SW480 (cell line): ENCODE measurements around the gene KLF15.

Experiments
- DNase-seq: peaks from one replicate; pipeline ENCODE4 v3.0.0-alpha.2; 2016; ENCODE audit warnings: low spot score

KLF15 gene

DNA sequence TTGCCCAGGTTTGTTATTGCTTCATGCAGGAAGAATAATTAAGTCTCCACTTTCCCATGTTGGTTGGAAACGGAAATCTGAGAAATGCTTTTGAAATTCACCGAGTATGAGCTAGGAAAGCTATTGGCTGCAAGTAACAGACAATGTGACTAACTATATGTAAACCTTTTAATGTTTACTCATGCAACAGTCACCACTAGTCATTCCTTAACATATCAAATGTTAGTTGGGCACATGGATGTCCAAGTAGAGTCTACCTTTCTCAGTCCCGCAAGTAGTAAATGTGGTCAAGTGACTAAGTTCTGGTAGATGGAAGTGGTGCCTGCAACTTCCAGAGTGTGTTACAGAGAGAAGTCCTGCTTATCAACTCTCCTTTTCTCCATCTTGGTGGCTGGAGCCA, 52.5 kb downstream of the KLF15 start:
- DNase-seq, result no peak

DNA sequence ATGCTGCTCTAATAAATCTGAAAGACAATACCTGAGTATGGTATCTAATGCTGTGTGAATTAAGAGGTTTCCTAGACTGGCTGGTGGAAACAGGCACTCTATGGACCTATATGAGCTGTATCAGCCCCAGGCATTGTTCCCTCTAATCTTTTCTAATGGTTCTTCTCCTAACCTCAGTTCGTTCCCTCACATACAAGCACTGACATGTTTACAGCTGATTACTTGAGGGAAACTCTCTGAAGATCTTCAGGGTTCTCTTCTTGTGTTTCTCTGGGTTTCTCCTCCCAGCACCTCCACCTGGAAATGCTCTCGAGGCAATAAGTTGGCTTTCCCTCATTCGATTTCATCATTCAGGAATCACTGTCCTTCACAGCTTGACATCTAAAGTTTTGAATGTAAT, 52.9 kb downstream of the KLF15 start:
- no peak for DNase-seq

DNA sequence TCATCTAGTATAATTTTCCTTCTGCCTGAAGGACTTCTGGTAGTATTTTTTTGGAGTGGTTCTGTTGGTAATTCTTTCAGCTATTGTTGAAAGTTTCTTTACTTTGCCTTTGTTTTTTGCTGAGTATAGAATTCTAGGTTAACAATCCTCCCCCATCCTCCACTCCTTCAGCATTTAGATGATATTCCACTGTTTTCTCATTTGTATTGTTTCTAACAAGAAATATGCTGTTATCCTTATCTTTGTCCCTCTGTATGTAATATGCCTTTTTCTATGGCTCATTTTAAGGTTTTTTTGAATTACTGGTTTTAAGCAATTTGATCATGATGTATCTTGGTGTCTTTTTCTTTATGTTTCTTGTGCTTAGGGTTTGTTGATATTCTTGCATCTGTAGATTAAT, 53.9 kb downstream of the KLF15 start:
- DNase-seq, result no peak

DNA sequence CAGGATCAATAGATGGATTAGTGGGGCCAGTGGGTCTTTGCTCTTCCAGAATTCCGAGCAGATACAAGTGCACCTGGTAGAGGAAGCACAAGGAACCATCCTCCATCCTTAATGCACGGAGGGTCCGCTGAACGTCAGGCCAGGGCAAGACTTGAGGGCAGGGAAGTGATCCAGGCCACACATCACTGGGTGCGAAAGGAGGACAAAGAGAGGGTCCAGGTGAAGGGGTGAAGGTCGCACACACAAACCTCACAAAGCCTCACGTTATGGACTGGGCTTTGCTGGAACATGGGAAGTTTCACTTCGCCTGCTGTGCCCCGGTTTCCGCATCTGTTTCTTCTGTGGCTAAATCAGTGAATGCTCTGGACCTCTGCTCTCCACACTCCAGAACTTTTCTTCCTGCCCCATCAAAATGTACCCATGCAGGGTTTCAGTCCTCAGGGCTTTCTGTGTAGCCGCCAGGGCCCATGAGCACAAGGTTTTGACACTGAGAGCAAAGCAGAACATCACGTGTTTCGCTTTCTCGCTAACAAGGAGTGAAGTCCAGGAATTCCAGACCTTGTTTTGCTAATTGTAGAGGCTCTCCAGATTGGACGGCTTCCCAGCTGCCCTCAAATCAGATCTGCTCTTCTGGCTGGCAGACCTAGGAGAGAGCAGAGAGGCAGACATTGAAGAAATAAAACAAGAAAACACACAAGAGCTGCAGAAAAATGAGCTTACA, 56.3 kb downstream of the KLF15 start:
- DNase-seq, result no peak

DNA sequence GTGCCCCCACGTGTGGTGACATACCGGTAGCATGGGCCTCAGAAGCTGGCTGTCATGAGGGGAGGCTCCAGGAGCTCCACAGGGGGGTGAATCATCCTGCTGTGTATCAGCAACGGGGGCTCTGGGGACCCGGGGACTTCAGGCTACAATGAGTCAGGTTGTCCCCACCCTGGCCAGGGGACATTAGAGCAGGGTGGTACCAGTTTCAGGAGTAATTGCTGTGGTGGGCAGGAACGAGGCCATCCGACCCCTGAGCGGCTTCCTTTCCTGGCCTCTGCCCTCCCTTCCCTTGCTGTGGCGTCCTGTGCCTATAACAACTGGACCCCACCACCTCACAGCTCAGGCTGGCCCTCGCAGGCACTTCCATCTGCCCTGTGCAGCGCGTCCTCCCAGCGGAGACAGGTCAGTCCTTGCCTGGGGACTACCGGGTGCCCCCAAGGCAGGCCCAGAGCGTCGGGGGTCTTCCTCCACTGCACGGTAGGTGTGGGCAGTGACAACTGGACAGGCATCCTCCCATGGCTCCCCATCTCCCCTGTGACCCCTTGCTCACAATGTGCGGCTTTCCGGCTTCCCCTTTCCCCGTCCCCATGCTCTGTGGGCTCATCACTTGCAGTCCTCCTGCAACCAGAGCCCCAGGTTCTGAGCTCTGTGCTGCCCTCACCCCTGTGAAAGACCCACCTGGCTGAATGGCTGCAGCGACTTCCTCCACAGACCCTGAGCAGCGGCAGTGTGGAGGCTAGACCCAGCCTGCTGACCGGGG, 57.0 kb downstream of the KLF15 start:
- no peak for DNase-seq

DNA sequence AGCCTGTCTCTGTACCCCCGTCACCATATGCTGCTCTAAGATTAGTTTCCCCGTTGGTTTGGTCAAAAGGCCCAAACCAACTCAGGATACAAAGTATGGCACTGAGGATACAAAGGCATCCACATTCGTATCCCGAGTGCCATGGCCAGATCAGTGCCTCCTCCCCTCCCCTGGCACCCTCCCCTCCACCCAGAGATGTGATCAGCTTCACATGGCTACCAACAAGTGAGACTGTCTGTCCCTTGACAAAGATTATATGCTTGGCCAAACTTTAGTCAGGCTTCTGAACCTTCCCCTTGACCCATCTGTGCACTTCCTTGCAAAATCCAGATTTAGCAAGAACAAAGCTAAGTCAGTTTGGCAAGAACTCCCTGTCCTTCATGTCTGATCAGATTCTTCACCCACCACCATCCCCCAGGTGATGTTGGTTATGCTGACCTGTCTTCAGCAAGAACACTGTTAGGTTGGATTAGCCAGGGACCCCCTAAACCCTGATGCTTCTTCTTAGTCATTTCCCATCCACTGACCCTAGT, 61.7 kb downstream of the KLF15 start:
- no peak for DNase-seq

DNA sequence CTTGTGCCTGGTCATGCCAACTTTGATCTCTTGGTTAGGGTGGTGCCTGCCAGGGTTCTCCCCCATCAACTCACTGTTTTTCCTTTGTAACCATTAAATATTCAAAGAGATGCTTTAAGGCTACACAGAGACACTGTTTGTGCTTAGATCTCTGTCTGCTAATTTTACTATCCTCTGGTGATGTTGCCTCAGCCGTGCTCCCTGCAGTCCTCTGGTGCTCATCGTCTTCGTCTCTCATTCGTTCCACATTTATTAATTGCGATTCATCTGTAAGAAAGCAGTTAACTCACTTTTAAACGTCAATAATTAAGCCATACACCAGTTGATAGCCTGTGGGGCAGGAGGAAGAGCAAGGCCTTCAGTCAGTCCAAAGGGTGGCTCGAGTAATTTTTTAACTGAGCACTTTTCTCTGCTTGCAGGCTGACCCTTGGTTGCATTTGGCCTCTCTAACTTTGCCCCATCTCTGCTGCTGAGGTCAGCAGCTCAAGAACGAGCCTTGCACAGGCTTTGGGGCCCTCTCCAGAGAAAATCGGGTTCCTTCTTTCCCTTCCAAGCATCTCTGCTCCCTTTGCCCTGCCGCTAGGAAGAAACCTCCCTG, 62.9 kb downstream of the KLF15 start:
- DNase-seq, result no peak

DNA sequence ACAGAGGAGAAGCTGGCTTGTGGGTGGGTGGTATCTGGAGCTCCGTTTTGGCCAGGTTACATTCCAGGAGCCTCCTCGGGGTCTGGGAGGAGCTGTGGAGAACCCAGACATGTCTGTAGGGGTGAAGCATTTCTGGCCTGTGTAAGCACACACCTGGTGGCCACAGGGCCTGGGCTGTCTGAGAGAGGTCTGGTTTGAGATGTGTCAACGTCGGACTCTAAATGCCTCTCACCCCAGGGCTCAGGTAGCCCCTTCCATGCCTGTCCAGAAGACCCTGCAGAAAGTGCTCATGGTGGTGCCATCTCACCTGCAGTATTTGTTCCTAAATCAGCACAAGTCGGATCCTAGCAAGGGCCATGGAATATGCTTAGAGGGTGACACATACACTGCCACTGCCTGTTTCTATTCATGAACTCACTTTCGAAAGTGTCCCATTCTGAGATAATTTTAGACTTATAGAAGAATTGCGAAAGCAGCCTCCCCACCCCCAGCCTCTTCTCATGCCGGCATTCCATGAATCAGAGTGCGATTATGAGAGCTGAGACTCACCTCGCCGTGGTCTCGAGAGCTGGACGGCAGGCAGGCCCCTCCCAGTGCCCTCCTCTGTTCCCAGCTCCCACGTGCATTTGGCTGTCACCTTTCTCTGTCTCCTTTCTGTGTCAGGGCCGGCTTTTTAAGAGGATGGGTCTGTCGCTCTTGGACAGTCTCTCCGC, 63.7 kb downstream of the KLF15 start:
- no peak for DNase-seq
